IMR-90 (cell line): ENCODE data around the gene HIVEP3. TPM values are rescaled to one million over a fixed set of nuclear protein-coding genes. Genes with fewer than 3 reads are reported as not detected.
A peak's percentile ranks its signal among the peaks of the same experiment; 100 is the strongest.

ENCODE experiments used
- ATAC-seq: fragments of 200-7000 bp; cut with Tn5 transposase; 2 replicates; pipeline ENCODE4 v1.9.1; 2020; ENCODE audit warnings: low read depth, mild to moderate bottlenecking, moderate library complexity
- BruUV-seq: library from RNA; stranded (reverse); fragments of 400-500 nt; replicated peaks from 2 replicates; lab custom pipeline; 2021; lab: Mats Ljungman, UMichigan
- CTCF ChIA-PET: fragments of 300-600 bp; formaldehyde crosslinking; extraction: SDS; loops from one replicate; lab custom pipeline; 2021; ENCODE audit warnings: antibody characterized with exemption; lab: Yijun Ruan, JAX
- POLR2A ChIA-PET: fragments of 300-600 bp; sonication (Branson Sonifier 250); formaldehyde crosslinking; loops from one replicate; lab custom pipeline; 2022; ENCODE audit warnings: antibody characterized with exemption; ENCODE audit not compliant: unreplicated experiment; lab: Charles Lee
- DNase-seq: peaks from one replicate; pipeline ENCODE4 v3.0.0; 2013
- H2AFZ ChIP-seq: replicated peaks from 2 replicates; pipeline ENCODE3; 2013; ENCODE audit warnings: low read length, mild to moderate bottlenecking; ENCODE audit not compliant: poor library complexity
- H2AK5ac ChIP-seq: 2 replicates; pipeline ENCODE4 v1.6.1; 2013; ENCODE audit warnings: low read depth, low read length, inconsistent platforms
- H2AK9ac ChIP-seq: replicated peaks from 2 replicates; pipeline ENCODE3; 2013; ENCODE audit warnings: mild to moderate bottlenecking, low read depth, low read length, moderate library complexity; ENCODE audit not compliant: poor library complexity
- H2BK120ac ChIP-seq: 2 replicates; pipeline ENCODE4 v1.6.1; 2013; ENCODE audit warnings: low read depth, low read length, inconsistent platforms
- H2BK15ac ChIP-seq: 3 replicates; pipeline ENCODE4 v1.6.1; 2013; ENCODE audit warnings: low read depth, low read length, inconsistent platforms
- H2BK20ac ChIP-seq: 2 replicates; pipeline ENCODE4 v1.6.1; 2013; ENCODE audit warnings: low read depth, mild to moderate bottlenecking, inconsistent platforms, low read length, moderate library complexity
- H2BK5ac ChIP-seq: 2 replicates; pipeline ENCODE4 v1.6.1; 2013; ENCODE audit warnings: mild to moderate bottlenecking, low read depth, low read length, inconsistent platforms; ENCODE audit not compliant: poor library complexity, severe bottlenecking
- H3K14ac ChIP-seq: replicated peaks from 2 replicates; pipeline ENCODE4 v1.6.1; 2013; ENCODE audit warnings: low read depth, low read length, inconsistent platforms
- H3K18ac ChIP-seq: 2 replicates; pipeline ENCODE4 v1.6.1; 2013; ENCODE audit warnings: low read depth, low read length, control low read depth
- H3K23ac ChIP-seq: 2 replicates; pipeline ENCODE4 v1.6.1; 2013; ENCODE audit warnings: low read depth, low read length, inconsistent platforms
- H3K27ac ChIP-seq: 2 replicates; pipeline ENCODE4 v1.5.1; 2013; ENCODE audit warnings: mild to moderate bottlenecking, control low read depth, low read length; ENCODE audit not compliant: insufficient read depth
- H3K27me3 ChIP-seq: 2 replicates; pipeline ENCODE4 v1.6.1; 2013; ENCODE audit warnings: low read length; ENCODE audit not compliant: control insufficient read depth, insufficient read depth
- H3K36me3 ChIP-seq: 2 replicates; pipeline ENCODE4 v1.6.1; 2013; ENCODE audit warnings: low read length, mixed read lengths; ENCODE audit not compliant: control insufficient read depth, insufficient read depth
- H3K4ac ChIP-seq: 2 replicates; pipeline ENCODE4 v1.6.1; 2013; ENCODE audit warnings: low read depth, low read length, inconsistent platforms
- H3K4me1 ChIP-seq: 2 replicates; pipeline ENCODE4 v1.6.1; 2013; ENCODE audit warnings: low read length, mixed read lengths; ENCODE audit not compliant: control insufficient read depth, insufficient read depth
- H3K4me2 ChIP-seq: 2 replicates; pipeline ENCODE4 v1.6.1; 2013; ENCODE audit warnings: low read depth, mild to moderate bottlenecking, control low read depth, low read length, moderate library complexity
- H3K4me3 ChIP-seq: 2 replicates; pipeline ENCODE4 v1.5.1; 2013; ENCODE audit warnings: low read depth, mild to moderate bottlenecking, control low read depth, low read length, moderate library complexity; ENCODE audit not compliant: insufficient read depth
- H3K56ac ChIP-seq: 2 replicates; pipeline ENCODE4 v1.6.1; 2013; ENCODE audit warnings: low read length, inconsistent platforms; ENCODE audit not compliant: insufficient read depth; ENCODE audit errors: extremely low read depth
- H3K79me1 ChIP-seq, 2 experiments: 2 replicates each; pipeline ENCODE4 v1.6.1; 2013; ENCODE audit warnings: low read length in 2 of 2, inconsistent platforms in 1 of 2, low read depth in 1 of 2
- H3K9ac ChIP-seq: 2 replicates; pipeline ENCODE4 v1.6.1; 2013; ENCODE audit warnings: low read depth, low read length, control low read depth
- H3K9me1 ChIP-seq: 2 replicates; pipeline ENCODE4 v1.6.1; 2013; ENCODE audit warnings: low read length, inconsistent platforms; ENCODE audit not compliant: insufficient read depth
- H3K9me3 ChIP-seq: 2 replicates; pipeline ENCODE4 v1.6.1; 2013; ENCODE audit warnings: low read length; ENCODE audit not compliant: control insufficient read depth, insufficient read depth
- H4K20me1 ChIP-seq: 2 replicates; pipeline ENCODE4 v1.6.1; 2013; ENCODE audit warnings: low read length, inconsistent platforms; ENCODE audit not compliant: insufficient read depth
- H4K5ac ChIP-seq: 2 replicates; pipeline ENCODE4 v1.6.1; 2013; ENCODE audit warnings: mild to moderate bottlenecking, low read depth, low read length, control low read depth
- H4K8ac ChIP-seq, 2 experiments: 2 replicates each; pipeline ENCODE4 v1.6.1; 2013; ENCODE audit warnings: low read depth in 2 of 2, low read length in 2 of 2, control low read depth in 1 of 2, inconsistent platforms in 1 of 2
- H4K91ac ChIP-seq: 2 replicates; pipeline ENCODE4 v1.6.1; 2013; ENCODE audit warnings: low read depth, low read length, inconsistent platforms; ENCODE audit not compliant: insufficient read depth
- BHLHE40 ChIP-seq: fragments of 150-350 bp; IDR thresholded peaks from 2 replicates; pipeline ENCODE4 v1.6.1; 2016; ENCODE audit warnings: mild to moderate bottlenecking, low read depth, low read length
- CEBPB ChIP-seq: IDR thresholded peaks from 2 replicates; pipeline ENCODE4 v1.6.1; 2012; ENCODE audit warnings: low read depth, low read length, improper control_type of control experiment
- CHD1 ChIP-seq: IDR thresholded peaks from 2 replicates; pipeline ENCODE4 v1.6.1; 2012; ENCODE audit warnings: low read depth, low read length, improper control_type of control experiment
- ELK1 ChIP-seq: fragments of 150-350 bp; IDR thresholded peaks from 2 replicates; pipeline ENCODE4 v1.6.1; 2016; ENCODE audit warnings: low read depth, mild to moderate bottlenecking, low read length, moderate library complexity, borderline replicate concordance
- FOS ChIP-seq: fragments of 150-350 bp; IDR thresholded peaks from 2 replicates; pipeline ENCODE4 v1.6.1; 2016; ENCODE audit warnings: low read depth, low read length
- MAFK ChIP-seq: IDR thresholded peaks from 2 replicates; pipeline ENCODE4 v1.6.1; 2012; ENCODE audit warnings: low read depth, low read length, improper control_type of control experiment
- MAZ ChIP-seq: IDR thresholded peaks from 2 replicates; pipeline ENCODE4 v1.6.1; 2012; ENCODE audit warnings: low read depth, mild to moderate bottlenecking, low read length, improper control_type of control experiment, moderate library complexity, borderline replicate concordance
- NFE2L2 ChIP-seq: fragments of 150-350 bp; IDR thresholded peaks from 2 replicates; pipeline ENCODE4 v1.6.1; 2016; ENCODE audit warnings: low read depth, mild to moderate bottlenecking, low read length
- RAD21 ChIP-seq: IDR thresholded peaks from 2 replicates; pipeline ENCODE4 v1.6.1; 2012; ENCODE audit warnings: low read length, improper control_type of control experiment
- RCOR1 ChIP-seq: IDR thresholded peaks from 2 replicates; pipeline ENCODE4 v1.6.1; 2012; ENCODE audit warnings: mild to moderate bottlenecking, low read length, improper control_type of control experiment; ENCODE audit not compliant: insufficient replicate concordance
- RFX5 ChIP-seq: IDR thresholded peaks from 2 replicates; pipeline ENCODE4 v1.8.0; 2012; ENCODE audit warnings: low read depth, mild to moderate bottlenecking, low read length, moderate library complexity
- SMC3 ChIP-seq: fragments of 150-350 bp; IDR thresholded peaks from 2 replicates; pipeline ENCODE4 v1.6.1; 2016; ENCODE audit warnings: low read depth, mild to moderate bottlenecking, antibody characterized with exemption, low read length, moderate library complexity
- USF2 ChIP-seq: fragments of 150-350 bp; IDR thresholded peaks from 2 replicates; pipeline ENCODE4 v1.6.1; 2017; ENCODE audit warnings: mild to moderate bottlenecking, antibody characterized with exemption, low read length, low read depth
- WGBS, 2 experiments: methylation state at CpG; one replicate each; pipeline versions ENCODE4 v1.1.5 to v1.1.7; 2013; ENCODE audit warnings: missing lambda C conversion rate in 2 of 2; ENCODE audit not compliant: insufficient read length in 1 of 2; ENCODE audit errors: extremely low coverage in 2 of 2; 5-methylcytosine and 5-hydroxymethylcytosine counted together
- dilution Hi-C: fragments of 300-500 bp; cut with HindIII; formaldehyde crosslinking; loops from one replicate; pipeline ENCODE4 v1.14.3; 2018; ENCODE audit warnings: low sequenced_read_pairs; ENCODE audit not compliant: unreplicated experiment
- in situ Hi-C: fragments of 300-500 bp; cut with MboI; formaldehyde crosslinking; loops from 3 replicates; pipeline ENCODE4 v1.14.3; 2019; ENCODE audit warnings: low sequenced_read_pairs, inconsistent platforms, mixed read lengths
- intact Hi-C: fragments of 100-400 bp; cut with micrococcal nuclease; formaldehyde crosslinking; loops from 2 replicates; pipeline ENCODE4 v1.10.0; 2022
- polyA plus RNA-seq, 3 experiments: library from polyadenylated mRNA; depleted of rRNA; stranded (reverse); fragments of >200 nt; gene quantifications; 2 replicates each; pipeline ENCODE4 v1.2.3, GENCODE V29; 2012; ENCODE audit warnings: low replicate concordance in 1 of 3
- total RNA-seq: library from RNA; depleted of rRNA; stranded (reverse); fragments of >200 nt; gene quantifications from 2 replicates; pipeline ENCODE4 v1.2.3, GENCODE V29; 2012

The HIVEP3 gene
- total and polyA plus RNA-seq, 2 of the 4 experiments (the other 2 are of a cell fraction), result 1.4 to 4.0 TPM

GRCh38 chr1:41621791-41622190 is 296.9 kb downstream of the HIVEP3 start:
- intact Hi-C loops (loop anchor here (5.0 kb wide), 2 partner anchors 41 to 259 kb away; partner anchors contain the start of gene FOXO6), dilution Hi-C loops (no loop called here), in situ Hi-C loops (no loop called here)
- Histone ChIP-seq H3K18ac (no peak overlapping the region), H3K4me2 (no peak overlapping the region), H3K4me1 (peaks cover 30% of the 10 kb centered on the region), H3K36me3 (no peaks in the 10 kb centered on the region), H3K27me3 (no peaks in the 10 kb centered on the region), H3K4me3 (no peak overlapping the region), H2BK15ac (peak overlapping the region; percentile 9; the same call in 1 of the 3 replicates), H3K79me1 (peaks cover 18 to 37% of the 10 kb centered on the region in 2 experiments; a peak in 3 of 4 replicates), H3K14ac (0 out of 2 replicates have a peak overlapping the region, but pooled peaks have one; percentile 3), H3K9me3 (no peaks in the 10 kb centered on the region), H4K20me1 (no peaks in the 10 kb centered on the region), H2AK5ac (0 out of 2 replicates have a peak overlapping the region, but pooled peaks have one; percentile 23), H2AFZ (peak overlapping the region; percentile 52), H4K5ac (no peak overlapping the region), H4K8ac (0 out of 4 replicates have a peak overlapping the region, but pooled peaks of 1 of the 2 experiments have one; percentile 17), H3K27ac (no peak overlapping the region), H2BK5ac (no peak overlapping the region), H4K91ac (peak overlapping the region; percentile 59), H2AK9ac (peak overlapping the region; percentile 80), H3K23ac (0 out of 2 replicates have a peak overlapping the region, but pooled peaks have one; percentile 8), H2BK20ac (no peak overlapping the region; the same call in 1 of the 2 replicates), H3K9me1 (peaks cover 25% of the 10 kb centered on the region), H3K9ac (no peak overlapping the region), H3K56ac (no peak overlapping the region), H2BK120ac (no peak overlapping the region), H3K4ac (peak overlapping the region; percentile 35)
- no CpG with 5 or more reads among the region's 1 CpG for WGBS, 2 experiments
- ATAC-seq (no peak), DNase-seq (no peak)
- CTCF ChIA-PET, result interaction anchor here (0.6 to 1.2 kb wide), 2 partner anchors 27 to 552 kb away, joined by 3 to 4 read pairs; no protein-coding TSS in a partner anchor
- POLR2A ChIA-PET, result no interaction called here
- TF ChIP-seq CEBPB (no peak), FOS (no peak), RAD21 (no peak), RFX5 (no peak), BHLHE40 (no peak), RCOR1 (no peak), USF2 (no peak), ELK1 (no peak), SMC3 (no peak), MAFK (no peak), MAZ (no peak), CHD1 (no peak), NFE2L2 (no peak)
- BruUV-seq, result no TSS peak
